ENCODE measurements around the gene IPO9.

IPO9 gene

GRCh38 chr1:201825245-201825644 lies 3.7 kb upstream of the IPO9 start:
- H3K4me3 ChIP-seq (ENCODE audit: low read depth, low read length), result no peak overlapping the region
- DNase-seq (ENCODE audit: low read depth), result no peak
- TF ChIP-seq POLR2A (IDR thresholded peaks at IDR 0.05; ENCODE audit: extremely low read depth, insufficient read length) (no peak), CTCF (IDR thresholded peaks at IDR 0.05; ENCODE audit: low read depth, low read length) (no peak), MYC (IDR thresholded peaks at IDR 0.05; ENCODE audit: low read depth, low read length) (no peak), MAX (IDR thresholded peaks at IDR 0.05; ENCODE audit: low read depth, low read length) (no peak)

- no peak for TF ChIP-seq MAX (IDR thresholded peaks at IDR 0.05; ENCODE audit: low read depth, low read length)
- no peak for TF ChIP-seq POLR2A (IDR thresholded peaks at IDR 0.05; ENCODE audit: extremely low read depth, insufficient read length)
- TF ChIP-seq MYC (IDR thresholded peaks at IDR 0.05; ENCODE audit: low read depth, low read length), result no peak
- no peak for TF ChIP-seq CTCF (IDR thresholded peaks at IDR 0.05; ENCODE audit: low read depth, low read length)
Observed at GRCh38 chr1:201826830-201827229, 2.1 kb upstream of the IPO9 start.

GRCh38 chr1:201827321-201828216 lies 1.4 kb upstream of the IPO9 start:
- TF ChIP-seq POLR2A (IDR thresholded peaks at IDR 0.05; ENCODE audit: extremely low read depth, insufficient read length) (no peak), CTCF (IDR thresholded peaks at IDR 0.05; ENCODE audit: low read depth, low read length) (no peak), MAX (IDR thresholded peaks at IDR 0.05; ENCODE audit: low read depth, low read length) (no peak), MYC (IDR thresholded peaks at IDR 0.05; ENCODE audit: low read depth, low read length) (no peak)
- no peak for DNase-seq (ENCODE audit: low read depth)
- H3K4me3 ChIP-seq (ENCODE audit: low read depth, low read length), result no peak overlapping the region

More at GRCh38 chr1:201826830-201827229, 2.1 kb upstream of the IPO9 start:
- DNase-seq (ENCODE audit: low read depth), result no peak
- H3K4me3 ChIP-seq (ENCODE audit: low read depth, low read length), result no peak overlapping the region

GRCh38 chr1:201828217-201828819 lies 639 bp upstream of the IPO9 start:
- H3K4me3 ChIP-seq (ENCODE audit: low read depth, low read length), result peak overlapping the region; percentile 63
- no peak for DNase-seq (ENCODE audit: low read depth)
- TF ChIP-seq POLR2A (IDR thresholded peaks at IDR 0.05; ENCODE audit: extremely low read depth, insufficient read length), result no peak
- no peak for TF ChIP-seq MYC (IDR thresholded peaks at IDR 0.05; ENCODE audit: low read depth, low read length)
- no peak for TF ChIP-seq MAX (IDR thresholded peaks at IDR 0.05; ENCODE audit: low read depth, low read length)
- no peak for TF ChIP-seq CTCF (IDR thresholded peaks at IDR 0.05; ENCODE audit: low read depth, low read length)

- TF ChIP-seq CTCF (IDR thresholded peaks at IDR 0.05; ENCODE audit: low read depth, low read length), result no peak
- no peak for TF ChIP-seq MAX (IDR thresholded peaks at IDR 0.05; ENCODE audit: low read depth, low read length)
- no peak for TF ChIP-seq POLR2A (IDR thresholded peaks at IDR 0.05; ENCODE audit: extremely low read depth, insufficient read length)
- no peak for TF ChIP-seq MYC (IDR thresholded peaks at IDR 0.05; ENCODE audit: low read depth, low read length)
- H3K4me3 ChIP-seq (ENCODE audit: low read depth, low read length), result peak overlapping the region; percentile 89
- no peak for DNase-seq (ENCODE audit: low read depth)
Observed at GRCh38 chr1:201831371-201831770, 2.4 kb downstream of the IPO9 start.
